GM13976 (cell line): ENCODE measurements around the gene SAMD11.
"Not testable (repeated sequence)": the region's sequence is repeated elsewhere in the genome, so short reads cannot be mapped to it uniquely, and the experiment has no call there.

Experiments used
- DNase-seq: peaks from one replicate; pipeline ENCODE4 v3.0.0; 2012; ENCODE audit warnings: low spot score
- CTCF ChIP-seq: IDR thresholded peaks from 2 replicates; pipeline ENCODE4 v1.5.1; 2012; ENCODE audit warnings: borderline replicate concordance, mild to moderate bottlenecking; ENCODE audit not compliant: insufficient read depth; ENCODE audit errors: extremely low read depth, missing control alignments, control extremely low read depth
- in situ Hi-C: fragments of 300-500 bp; cut with MboI; formaldehyde crosslinking; loops from one replicate; pipeline ENCODE4 v1.12.0; 2022; ENCODE audit warnings: low sequenced_read_pairs, mixed read lengths, inconsistent platforms; ENCODE audit not compliant: unreplicated experiment

Gene SAMD11

DNA sequence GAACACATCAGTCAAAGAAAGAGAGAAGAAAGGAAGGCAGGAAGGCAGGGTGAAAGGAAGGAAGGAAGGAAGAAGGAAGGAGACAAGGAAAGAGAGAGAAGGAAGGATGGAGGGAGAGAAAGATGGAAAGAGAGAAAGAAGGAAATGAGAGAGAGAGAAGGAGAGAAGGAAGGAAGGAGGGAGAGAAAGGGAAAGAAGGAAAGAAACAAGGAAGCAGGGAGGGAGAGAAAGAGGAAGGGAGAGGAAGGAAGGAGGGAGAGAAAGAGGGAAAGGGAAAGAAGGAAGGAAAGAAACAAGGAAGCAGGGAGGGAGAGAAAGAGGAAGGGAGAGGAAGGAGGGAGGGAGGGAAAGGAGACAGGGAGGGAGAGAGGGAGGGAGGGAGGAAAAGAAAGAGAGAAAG is 35.4 kb upstream of the SAMD11 start:
- no peak for DNase-seq
- in situ Hi-C loops, result loop anchor here (25.0 kb wide), 1 partner anchor 374 kb away; the partner anchor contains the start of gene UBE2J2
- TF ChIP-seq CTCF, result no peak

- in situ Hi-C loops, result loop anchor here (25.0 kb wide), 1 partner anchor 373 kb away; the partner anchor contains the start of gene UBE2J2
- not testable (repeated sequence) for DNase-seq
Observed at GRCh38 chr1:889774-890173, 33.9 kb upstream of the SAMD11 start.

DNA sequence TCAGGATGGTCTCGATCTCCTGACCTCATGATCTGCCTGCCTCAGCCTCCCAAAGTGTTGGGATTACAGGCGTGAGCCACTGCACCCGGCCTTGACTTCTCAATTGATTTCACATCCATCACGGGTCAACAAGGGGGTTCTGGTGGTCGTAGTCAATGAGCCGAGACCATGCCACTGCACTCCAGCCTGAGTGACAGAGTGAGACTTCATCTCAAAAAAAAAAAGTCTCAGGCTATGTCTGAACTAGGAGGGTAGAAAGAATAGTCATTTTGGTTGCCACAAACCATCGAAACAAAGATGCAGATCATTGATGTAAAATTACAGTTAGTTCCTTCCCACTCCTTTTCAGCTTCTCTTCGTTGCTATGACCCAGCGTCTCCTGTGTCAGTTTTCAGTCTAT is 33.5 kb upstream of the SAMD11 start:
- in situ Hi-C loops, result loop anchor here (25.0 kb wide), 1 partner anchor 372 kb away; the partner anchor contains the start of gene UBE2J2
- not testable (repeated sequence) for DNase-seq

- no peak for DNase-seq
- in situ Hi-C loops, result loop anchor here (25.0 kb wide), 1 partner anchor 372 kb away; the partner anchor contains the start of gene UBE2J2
- TF ChIP-seq CTCF, result no peak
Observed at GRCh38 chr1:890661-891060, 33.1 kb upstream of the SAMD11 start.

DNA sequence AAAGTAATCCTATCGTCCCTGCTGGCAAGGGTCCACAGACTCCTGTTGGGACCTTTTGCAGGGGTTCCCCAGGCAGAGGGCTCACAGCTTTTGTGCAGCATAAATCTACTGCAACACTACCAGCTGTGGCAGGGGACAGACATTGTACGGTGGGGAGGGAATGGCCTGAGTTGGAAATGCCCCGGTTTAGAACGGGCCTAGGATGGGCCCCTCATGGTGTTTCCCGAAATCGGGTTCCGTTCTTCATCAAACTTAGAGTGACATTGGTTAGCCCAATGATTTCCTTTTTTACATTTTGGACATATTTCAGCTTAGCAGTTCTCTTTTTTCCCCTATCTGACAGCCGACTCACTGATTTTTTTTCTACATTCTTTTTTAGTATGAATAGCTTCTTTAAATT is 26.5 kb upstream of the SAMD11 start:
- no peak for DNase-seq
- in situ Hi-C loops, result loop anchor here (25.0 kb wide), 1 partner anchor 365 kb away; the partner anchor contains the start of gene UBE2J2
- no peak for TF ChIP-seq CTCF

GRCh38 chr1:897951-898350 is 25.8 kb upstream of the SAMD11 start:
- DNase-seq, result not testable (repeated sequence)
- in situ Hi-C loops, result loop anchor here (25.0 kb wide), 1 partner anchor 364 kb away; the partner anchor contains the start of gene UBE2J2

DNA sequence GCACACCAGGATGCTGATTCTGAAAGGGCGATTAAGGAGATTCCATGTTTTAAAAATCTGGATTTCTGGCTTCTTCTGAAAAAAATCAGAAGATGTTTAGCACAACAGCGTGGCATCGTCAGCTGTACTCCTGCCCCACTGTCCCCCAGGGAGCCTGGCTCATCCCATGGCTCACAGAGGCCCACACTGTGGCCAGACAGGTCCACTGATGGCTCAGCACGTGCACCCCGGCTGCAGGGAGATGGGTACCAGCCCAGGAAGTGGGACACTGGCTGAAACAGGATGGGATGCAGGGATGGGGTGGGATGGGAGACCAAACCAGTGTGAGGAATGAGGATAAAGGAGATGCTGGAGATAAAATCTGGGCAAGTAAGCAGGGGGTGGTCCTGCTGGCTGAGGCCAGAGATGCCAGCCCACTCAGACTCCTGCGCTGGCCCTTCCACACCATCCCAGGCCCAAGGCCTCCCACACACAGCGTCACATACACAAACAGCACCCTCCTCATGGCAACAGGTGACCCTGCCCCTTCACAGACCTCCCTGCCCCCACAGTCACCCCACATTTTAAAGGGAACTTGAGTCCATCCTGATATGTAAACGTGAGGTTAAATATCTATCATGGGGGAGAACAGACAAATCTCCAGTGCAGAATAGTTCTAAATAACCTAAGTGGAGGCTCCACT is 23.9 kb upstream of the SAMD11 start:
- TF ChIP-seq CTCF, result no peak
- in situ Hi-C loops, result loop anchor here (10.0 to 25.0 kb wide), 2 partner anchors 65 to 363 kb away; partner anchors contain the start of genes KLHL17, PLEKHN1 and UBE2J2
- peak; percentile 14 for DNase-seq

GRCh38 chr1:901108-901859 is 22.4 kb upstream of the SAMD11 start:
- no peak for TF ChIP-seq CTCF
- DNase-seq, result no peak
- in situ Hi-C loops, result loop anchor here (10.0 kb wide), 1 partner anchor 64 kb away; the partner anchor contains the start of genes KLHL17 and PLEKHN1
